OCI-LY3 (cell line): ENCODE data around the gene HEG1.

Experiments used
- CTCF ChIP-seq: fragments of 200-600, 300-600 bp; sonication (generic); IDR thresholded peaks from 2 replicates; pipeline ENCODE4 v1.5.1; 2014; ENCODE audit warnings: antibody characterized with exemption, low read length, low read depth
- EZH2phosphoT487 ChIP-seq: fragments of 200-600 bp; shearing (Covaris generic); IDR thresholded peaks from 2 replicates; pipeline ENCODE4 v1.6.1; 2018; ENCODE audit warnings: antibody characterized with exemption, mixed run types, low read depth

- no peak for TF ChIP-seq CTCF
- TF ChIP-seq EZH2phosphoT487 = no peak
Observed at GRCh38 chr3:124981472-124981871, 74.3 kb downstream of the HEG1 start.
